NCI-H2171 treated with DMSO at 0.1 percent for 48 hours (cell line): ENCODE measurements around the gene USP13.
A peak's percentile ranks its signal among the peaks of the same experiment; 100 is the strongest.
"Not testable (repeated sequence)": the region's sequence is repeated elsewhere in the genome, so short reads cannot be mapped to it uniquely, and the experiment has no call there.

ENCODE experiments used
- DNase-seq: peaks from one replicate; lab custom pipeline; 2025; lab: John Stamatoyannopoulos, UW

The USP13 gene, protein sequence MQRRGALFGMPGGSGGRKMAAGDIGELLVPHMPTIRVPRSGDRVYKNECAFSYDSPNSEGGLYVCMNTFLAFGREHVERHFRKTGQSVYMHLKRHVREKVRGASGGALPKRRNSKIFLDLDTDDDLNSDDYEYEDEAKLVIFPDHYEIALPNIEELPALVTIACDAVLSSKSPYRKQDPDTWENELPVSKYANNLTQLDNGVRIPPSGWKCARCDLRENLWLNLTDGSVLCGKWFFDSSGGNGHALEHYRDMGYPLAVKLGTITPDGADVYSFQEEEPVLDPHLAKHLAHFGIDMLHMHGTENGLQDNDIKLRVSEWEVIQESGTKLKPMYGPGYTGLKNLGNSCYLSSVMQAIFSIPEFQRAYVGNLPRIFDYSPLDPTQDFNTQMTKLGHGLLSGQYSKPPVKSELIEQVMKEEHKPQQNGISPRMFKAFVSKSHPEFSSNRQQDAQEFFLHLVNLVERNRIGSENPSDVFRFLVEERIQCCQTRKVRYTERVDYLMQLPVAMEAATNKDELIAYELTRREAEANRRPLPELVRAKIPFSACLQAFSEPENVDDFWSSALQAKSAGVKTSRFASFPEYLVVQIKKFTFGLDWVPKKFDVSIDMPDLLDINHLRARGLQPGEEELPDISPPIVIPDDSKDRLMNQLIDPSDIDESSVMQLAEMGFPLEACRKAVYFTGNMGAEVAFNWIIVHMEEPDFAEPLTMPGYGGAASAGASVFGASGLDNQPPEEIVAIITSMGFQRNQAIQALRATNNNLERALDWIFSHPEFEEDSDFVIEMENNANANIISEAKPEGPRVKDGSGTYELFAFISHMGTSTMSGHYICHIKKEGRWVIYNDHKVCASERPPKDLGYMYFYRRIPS

DNA sequence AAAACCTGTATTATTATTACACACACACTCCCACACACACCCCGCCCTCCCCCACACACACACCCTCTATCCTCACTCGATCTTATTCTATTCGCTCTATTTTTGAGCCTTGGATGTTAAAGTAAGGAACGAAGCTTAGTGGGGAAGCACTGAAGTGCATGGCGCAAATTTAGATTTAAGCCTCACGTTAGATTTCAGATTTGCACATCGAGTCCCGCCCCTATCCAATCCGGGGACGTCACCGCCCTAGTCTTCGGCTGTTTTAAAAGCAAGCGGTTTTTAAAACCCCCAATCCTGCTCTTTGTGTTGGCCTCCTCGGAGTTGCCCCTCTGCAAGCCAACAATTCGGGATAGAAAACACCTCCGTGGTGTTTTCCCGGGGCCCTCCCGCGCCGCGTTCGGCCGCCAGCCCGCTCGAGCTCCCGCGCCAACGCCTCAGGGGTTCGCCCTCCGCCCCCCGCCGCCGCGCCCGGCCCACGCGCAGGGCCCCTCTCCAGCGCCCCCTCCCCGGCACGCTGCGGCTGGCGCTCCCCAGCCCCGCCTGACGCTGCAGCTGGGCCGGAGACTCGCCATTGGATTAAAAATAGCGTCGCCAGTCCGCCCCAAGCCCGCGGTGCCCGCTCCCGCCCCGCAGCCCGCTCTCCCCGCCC, at the start of gene USP13:
USP13 (plus strand) TSS at position 594 of the 649 bp plus-strand sequence. CDS start 186 bp downstream, outside the sequence.
- DNase-seq: peak; percentile 77

DNA sequence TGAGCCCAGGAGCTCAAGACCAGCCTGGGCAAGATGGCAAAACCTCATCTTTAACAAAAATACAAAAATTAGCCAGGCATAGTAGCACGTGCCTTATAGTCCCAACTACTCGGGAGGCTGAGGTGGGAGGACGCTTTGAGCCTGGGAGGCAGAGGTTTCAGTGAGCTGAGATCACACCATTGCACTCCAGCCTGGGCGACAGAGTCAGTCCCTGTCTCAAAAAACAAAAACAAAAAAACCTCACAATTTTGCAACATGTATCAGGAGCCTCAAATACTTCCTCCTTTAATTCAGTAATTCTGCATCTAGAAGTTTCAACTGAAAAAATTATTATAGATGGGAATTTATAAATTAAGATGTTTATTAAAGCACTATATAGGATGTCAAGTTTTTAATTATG, 49.5 kb upstream of the USP13 start:
- DNase-seq: no peak

DNA sequence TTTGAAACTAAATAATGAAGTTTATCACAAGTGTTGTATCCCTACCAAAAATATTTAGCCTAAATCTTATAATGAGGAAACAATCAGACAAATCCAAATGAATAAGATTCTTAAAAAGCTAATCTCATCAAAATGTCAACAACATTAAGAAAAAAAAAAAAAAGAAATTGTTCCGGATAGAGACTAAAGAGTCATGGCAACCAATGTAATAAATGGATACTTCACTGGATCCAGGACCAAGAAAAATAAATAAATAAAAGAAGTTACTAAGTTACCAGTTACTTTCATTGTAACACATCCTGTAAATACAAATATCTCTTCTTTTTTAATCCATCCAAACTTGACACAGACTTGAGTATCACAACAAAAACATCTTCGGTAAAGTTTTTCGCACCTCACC, 49.0 kb upstream of the USP13 start:
- no peak for DNase-seq

DNA sequence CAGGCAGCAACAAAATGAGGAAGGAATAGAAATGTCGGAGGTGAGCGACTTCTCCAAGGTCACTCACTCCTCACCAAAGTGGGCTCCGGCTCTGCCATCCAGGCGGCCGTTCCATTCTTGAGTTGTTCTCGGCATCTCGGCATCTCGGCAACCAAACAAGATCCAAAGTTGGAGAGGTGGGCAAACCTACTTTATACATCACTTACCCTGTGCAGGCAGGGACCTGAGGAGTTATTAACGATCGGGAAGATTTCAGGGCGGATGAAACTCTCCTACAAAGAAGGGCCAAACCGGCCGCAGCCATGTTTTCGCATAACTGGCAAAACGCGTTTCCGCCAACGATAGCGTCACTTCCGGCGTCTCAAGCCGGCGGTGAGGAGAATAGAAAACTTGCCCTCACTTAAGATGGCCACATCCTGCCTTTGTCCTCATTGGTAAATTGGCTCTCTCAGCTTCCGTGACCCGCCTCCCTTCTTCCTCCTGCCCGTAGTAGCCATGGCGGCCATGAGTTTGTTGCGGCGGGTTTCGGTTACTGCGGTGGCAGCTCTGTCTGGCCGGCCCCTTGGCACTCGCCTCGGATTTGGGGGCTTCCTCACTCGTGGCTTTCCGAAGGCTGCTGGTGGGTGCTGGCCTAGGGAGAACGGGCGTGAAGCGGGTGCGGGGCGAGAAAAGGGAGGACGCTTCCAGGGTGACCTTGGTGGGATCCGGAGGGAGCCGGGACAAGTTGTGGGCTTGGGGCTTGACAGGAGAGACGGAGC, 48.3 kb upstream of the USP13 start, which contains the start of the genes MRPL47 and NDUFB5:
MRPL47 (minus strand) TSS at position 318 of the 758 bp plus-strand sequence; CDS start at position 304, 14 bp downstream.
NDUFB5 (plus strand) TSS at position 474 of the 758 bp plus-strand sequence; CDS start at position 496, 22 bp downstream.
- peak; percentile 97 for DNase-seq

DNA sequence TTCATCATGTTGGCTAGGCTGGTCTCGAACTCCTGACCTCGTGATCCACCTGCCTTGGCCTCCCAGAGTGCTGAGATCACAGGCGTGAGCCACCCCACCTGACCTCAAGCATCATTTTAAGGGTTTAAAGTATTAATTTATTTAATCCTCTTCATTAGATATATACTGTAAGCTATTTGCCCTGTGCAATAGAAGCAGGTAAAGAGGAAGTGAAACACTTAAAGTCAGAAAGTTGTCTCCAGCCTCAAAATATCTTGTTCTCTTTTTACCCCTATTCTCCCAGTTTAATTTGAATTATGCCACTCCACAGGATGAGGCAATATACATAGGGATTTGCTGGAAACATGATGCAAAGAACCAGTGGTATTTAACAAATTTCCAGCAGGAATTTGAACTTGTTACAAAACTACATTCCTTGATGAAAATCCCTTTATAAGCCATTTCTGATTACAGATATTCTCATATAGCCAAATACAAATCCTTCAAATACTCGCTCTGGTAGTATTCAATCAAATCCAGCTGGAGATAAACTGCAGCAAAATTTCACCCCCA, 46.2 kb upstream of the USP13 start:
- DNase-seq: no peak

DNA sequence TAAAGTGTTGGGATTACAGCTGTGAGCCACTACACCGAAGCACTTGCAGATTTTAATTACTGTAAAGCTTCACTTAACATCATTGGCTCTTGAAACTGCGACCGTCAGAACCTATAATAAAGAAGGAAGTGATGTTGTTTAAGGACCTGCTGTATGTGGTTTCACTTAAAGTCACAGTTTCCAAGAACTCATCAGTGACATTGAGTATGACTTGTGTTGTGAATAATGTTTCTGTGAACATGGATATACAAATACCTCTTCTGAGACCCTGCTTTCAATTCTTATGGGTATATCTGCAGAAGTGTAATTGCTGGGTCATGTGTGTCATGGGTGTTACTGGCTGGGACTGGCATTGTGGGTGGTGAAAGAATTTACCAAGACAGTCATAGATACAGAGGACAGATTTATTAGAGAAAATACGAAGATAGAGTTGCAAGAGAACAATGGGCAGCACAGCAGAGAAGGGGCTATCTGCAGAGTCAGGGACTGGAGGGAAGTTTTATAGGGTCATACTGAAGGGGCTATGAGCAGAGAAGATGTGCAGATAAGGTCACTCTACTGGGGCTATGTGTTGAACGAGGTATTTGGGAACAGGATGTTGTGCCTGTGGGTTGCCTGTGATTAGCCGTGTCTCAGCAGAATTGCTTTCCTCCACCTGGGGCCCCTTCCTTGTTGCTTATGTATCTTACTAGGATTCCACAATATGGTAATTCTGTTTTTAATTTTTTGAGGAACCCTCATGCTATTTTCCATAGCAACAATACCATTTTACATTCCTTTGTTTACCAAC, 43.7 kb upstream of the USP13 start:
- no peak for DNase-seq

DNA sequence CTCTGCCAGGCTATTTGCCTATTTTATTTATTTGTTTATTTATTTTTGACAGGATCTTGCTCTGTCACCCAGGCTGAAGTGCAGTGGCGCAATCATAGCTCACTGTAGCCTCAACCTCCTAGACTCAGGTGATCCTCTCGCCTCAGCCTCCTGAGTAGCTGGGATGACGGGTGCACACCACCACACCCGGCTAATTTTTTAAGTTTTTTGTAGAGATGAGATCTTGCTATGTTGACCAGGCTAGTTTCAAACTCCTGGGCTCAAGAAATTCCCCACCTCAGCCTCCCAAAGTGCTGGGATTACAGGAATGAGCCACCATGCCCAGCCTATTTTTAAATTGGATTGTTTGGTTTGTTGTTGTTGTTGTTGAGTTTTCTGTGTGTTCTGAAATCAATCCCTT, 42.8 kb upstream of the USP13 start:
- DNase-seq: no peak

DNA sequence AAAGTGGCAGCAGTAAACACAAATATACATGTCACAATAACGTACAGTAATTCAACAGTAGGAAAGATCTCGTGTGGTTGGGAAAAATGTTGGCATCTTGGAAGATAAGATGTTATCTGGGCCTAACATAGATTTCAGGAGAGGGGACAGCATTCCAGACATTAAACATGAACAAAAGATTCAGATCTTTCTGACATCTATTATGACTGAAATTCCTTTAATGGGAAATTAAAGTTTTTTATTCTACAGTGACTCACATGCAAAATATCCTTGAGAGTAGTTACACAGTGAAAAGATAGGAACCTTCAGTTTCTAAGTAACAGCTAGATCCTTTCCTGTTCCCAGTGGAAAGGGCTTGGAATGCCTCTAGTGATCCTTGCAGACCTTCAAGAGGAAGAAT, 39.0 kb upstream of the USP13 start:
- no peak for DNase-seq

DNA sequence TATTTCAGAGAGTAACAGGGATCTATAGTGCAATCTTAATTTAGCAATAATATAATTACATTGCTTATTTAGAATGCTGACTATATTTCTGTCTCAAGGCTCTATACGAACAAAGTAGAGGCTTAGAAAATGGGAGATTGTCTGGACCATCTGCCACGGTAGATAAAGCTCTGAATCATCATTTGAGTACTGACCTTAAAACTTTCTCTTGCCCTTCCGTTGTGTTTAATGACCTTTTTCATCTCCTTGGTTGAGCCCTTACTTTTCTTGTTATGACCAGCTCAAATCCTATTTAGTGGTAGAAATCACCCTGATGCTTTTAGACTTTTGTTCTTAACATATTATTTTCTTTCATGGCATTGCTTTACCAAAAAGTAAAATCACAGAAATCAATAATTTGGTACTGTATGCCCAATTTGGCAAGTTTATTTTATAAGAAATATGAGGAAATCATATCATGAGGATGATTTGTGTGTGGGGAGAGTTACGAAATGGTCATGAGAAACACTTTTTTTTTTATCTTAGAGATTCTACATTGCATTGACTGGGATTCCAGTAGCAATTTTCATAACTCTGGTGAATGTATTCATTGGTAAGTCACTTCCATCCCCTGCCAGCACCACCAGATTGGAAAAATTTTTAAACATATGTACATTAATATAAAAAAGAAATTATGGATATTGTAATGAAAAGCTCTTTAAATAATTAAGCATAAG, 37.2 kb upstream of the USP13 start:
- DNase-seq: no peak

DNA sequence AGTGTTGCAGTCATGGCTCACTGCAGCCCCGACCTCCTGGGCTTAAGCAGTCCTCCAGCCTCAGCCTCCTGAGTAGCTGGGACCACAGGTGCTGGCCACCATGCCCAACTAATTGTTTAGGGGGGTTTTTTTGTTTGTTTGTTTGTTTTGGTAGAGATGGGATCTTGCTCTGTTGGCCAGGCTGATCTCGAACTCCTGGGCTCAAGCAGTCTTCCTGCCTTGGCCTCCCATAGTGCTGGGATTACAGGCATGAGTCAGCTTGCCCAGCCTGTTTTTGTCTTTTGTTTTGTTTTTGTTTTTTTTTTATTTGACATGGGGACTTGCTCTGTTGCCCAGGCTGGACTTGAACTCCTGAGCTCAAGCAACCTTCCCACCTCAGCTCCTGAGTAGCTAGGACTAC, 30.8 kb upstream of the USP13 start:
- no peak for DNase-seq

DNA sequence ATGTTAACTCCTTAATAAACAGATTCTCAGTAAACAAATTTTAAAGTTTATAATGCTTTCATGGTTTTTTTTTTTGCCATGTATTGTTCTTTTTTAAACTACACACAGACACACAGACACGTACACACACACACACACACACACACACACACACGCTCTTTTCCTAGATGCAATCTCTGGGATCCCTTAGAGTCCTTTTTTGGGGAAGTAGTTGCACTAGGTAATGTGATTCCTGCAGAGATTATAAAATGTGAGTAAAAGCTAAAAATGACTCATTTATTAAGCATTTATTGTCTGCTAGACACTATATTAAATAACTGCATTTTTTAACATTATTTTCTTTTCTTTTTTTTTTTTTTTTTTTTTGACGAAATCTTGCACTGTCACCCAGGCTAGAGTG, 28.4 kb upstream of the USP13 start:
- no peak for DNase-seq

DNA sequence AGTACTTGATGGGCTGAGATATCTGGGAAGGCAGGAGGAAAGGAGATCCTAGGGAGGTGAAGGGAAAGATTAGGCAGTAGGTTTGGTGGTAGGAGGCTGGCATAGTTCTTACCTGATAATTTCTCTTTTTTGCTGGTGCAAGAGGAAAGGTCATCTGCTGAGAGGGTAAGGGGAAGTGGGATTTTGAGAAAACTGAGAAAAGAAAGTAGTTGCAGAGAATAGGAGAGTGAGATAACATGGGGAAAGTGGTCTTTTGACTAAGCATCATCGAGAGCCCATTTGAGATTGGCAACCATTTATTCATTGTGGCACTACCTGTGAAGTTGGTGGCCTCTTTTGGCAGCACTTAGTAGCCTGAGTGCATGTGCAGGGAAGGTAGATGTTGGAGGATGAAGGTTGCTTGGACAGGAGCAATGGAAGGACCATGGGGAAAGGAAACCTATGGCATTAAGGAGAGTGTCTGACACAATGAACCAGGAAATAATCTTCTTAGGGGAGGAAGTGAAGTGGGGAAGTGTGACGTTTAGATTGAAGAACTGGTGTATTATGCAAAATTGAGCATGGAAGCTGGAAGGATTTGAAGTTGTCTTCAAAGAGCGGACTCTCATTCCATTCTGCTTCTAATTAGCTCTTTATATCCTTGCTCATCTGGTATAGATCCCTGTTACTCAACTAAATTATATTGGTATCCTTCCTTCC, 21.9 kb upstream of the USP13 start:
- no peak for DNase-seq

DNA sequence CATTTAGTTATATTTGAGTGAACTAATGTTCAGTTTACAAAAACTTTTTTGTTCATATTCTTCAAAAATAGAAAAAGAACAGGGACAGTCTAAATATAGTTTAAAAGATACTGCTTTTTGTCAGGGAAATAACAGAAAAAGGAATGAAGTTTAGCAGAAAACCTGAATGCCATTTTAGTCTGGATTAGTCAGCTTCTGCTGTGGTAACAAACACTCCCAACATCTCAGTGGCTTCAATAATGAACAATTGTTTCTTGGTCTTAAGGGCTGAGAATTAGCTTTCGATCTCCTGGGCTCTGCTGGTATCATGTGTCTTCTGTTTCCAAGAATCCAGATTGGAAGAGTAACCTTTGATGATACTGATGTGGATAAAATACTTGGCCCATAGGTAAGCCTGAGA, 12.4 kb upstream of the USP13 start:
- DNase-seq: no peak

DNA sequence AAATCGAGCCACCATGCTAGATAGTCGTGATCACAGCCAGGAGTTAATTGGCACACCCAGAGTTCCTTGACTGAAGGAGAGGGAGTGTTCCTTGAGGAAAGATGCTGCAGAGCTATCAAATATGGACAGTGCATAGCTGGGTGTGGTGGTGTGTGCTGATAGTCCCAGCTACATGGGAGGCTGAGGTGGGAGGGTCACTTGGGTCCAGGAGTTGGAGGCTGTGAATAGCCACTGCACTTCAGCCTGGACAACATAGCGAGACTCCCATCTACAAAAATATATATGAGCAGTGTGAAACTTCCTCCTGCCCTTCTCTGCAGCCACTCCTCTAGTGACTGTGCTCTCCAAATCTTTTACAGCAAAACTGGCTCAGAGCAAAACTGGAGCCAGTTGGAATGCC, 10.0 kb upstream of the USP13 start:
- DNase-seq: no peak

DNA sequence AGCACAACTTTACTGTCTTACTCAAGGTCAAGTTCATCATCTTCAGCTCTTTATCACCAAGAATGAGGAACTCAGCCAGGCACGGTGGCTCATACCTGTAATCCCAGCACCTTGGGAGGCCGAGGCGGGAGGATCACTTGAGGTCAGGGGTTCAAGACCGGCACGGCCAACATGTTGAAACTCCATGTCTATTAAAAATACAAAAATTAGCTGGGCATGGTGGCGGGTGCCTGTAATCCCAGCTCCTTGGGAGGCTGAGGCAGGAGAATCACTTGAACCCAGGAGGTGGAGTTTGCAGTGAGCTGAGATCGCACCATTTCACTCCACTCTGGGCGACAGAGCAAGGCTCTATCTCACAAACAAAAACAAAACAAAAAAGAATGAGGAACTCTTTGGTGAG, 9.0 kb upstream of the USP13 start:
- DNase-seq: not testable (repeated sequence)

DNA sequence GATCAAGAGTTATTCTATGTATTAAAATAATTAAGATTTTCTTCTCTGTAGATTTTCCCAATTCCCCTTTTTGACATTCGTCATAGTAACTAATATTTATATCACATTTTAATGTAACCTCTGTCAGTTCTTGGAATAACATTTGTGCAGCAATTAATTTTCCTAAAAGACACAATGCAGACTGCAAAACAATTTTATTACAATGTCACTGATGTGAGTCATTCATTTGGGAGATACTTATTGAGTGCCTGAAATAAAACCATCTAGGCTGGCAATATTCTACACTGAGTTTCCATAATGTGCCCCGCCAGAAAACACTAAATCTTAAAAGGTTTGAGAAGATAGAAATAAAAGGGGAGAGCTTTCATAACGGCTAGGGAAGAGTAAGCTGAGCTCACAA, 6.7 kb upstream of the USP13 start:
- no peak for DNase-seq

DNA sequence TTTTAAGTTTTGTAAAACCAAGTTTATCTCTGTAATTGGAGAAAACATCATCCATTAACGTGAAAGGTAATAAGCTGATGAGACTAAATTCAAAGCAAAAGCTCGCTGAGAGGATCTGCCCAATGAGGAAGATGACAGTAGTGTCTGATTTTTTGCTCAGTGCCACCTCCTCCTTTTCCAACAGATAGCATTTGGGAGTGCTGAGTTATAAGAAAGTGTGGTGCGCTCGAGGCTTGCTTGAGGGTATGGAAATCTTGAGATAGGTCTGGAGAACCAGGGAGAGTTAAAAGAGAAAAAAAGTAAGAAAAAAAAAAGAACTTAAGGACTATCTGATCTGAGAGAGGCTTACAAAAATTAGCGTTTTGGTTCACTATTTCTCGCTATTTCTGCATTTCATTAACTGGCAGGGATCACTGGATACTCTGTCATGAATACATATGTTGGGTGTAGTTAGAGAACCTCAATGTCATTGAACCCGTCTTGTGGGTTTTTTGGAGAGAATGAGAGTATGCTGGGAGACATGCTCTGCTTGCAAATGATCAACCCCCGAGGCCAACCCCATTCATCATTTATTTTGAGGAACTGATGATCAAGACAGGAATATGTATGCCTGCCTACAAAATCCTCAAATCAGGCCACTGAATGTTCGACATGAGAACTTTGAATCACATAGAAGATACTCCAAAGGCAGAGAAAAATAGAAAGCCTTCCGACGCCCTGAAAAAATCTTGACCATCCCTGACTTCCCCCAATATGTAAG, 973 bp upstream of the USP13 start:
- no peak for DNase-seq

DNA sequence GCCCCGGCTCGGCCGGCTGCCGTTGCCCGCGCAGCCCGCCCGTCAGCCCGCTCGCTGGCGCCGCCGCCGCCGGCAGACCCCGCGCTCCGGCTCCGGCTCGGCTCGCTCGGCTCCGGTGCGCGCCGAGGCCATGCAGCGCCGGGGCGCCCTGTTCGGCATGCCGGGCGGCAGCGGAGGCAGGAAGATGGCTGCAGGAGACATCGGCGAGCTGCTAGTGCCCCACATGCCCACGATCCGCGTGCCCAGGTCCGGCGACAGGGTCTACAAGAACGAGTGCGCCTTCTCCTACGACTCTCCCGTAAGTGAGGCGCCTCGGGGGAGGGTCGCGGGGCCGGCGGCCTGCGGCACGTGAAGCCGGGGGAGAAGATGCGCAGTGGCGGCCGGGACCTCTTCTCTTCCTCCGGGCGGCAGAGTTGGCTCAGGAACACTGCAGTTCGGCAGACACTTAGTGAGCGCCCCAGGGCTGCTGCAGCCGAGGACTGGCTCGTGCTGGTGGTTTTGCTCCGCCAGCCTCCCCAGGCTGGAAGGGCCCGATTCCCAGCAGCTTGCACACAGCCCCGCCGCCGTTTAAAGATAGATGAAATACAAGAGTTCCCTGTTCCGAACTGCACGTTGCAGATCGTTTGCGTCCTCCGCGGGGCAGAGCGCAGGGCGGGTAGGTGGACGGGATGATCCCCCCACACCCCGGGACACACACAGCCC, 407 bp downstream of the USP13 start:
- peak; percentile 75 for DNase-seq
